ENCODE data around the gene OTUB2.

OTUB2 gene

DNA sequence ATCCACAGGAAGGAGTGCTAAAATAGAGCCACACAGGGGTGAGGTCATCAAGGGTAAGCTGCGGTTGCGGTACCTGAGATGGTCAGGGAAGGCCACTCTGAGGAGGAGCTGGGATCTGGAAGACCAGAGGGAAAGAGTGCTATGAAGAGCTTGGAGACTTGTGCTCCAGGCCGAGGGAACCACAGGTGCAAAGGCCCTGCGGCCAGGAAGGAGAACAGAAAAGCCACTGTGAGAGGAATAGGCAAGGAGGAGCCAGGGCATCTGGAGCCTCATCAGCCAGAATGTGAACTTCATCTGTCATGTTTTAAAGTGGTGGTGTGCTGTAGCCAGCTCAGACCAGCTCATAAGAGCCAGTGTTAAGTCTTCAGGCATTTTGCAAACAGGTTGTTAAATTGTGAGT, 34.5 kb upstream of the OTUB2 start:
- H3K9me2 ChIP-seq (ENCODE audit: low read depth, low read length): no peaks in the 10 kb centered on the region
- no peaks in the 10 kb centered on the region for H3K79me2 ChIP-seq (ENCODE audit: insufficient read depth, low read length)
- no peaks in the 10 kb centered on the region for H3K9me3 ChIP-seq (ENCODE audit: low read length)
- no peaks in the 10 kb centered on the region for H3F3A ChIP-seq (ENCODE audit: insufficient read depth, low read length)
- H3K9ac ChIP-seq (ENCODE audit: low read length): no peak overlapping the region
- H3K27ac ChIP-seq (ENCODE audit: low read depth, low read length, poor library complexity, severe bottlenecking): no peak overlapping the region
- no peaks in the 10 kb centered on the region for H3K27me3 ChIP-seq (ENCODE audit: insufficient read depth, low read length)
- H2AFZ ChIP-seq (ENCODE audit: low read length): no peak overlapping the region
- H3K36me3 ChIP-seq (ENCODE audit: insufficient read depth, low read length): no peaks in the 10 kb centered on the region
- H4K20me1 ChIP-seq (ENCODE audit: insufficient read depth, low read length): no peaks in the 10 kb centered on the region
- no peak for TF ChIP-seq EZH2 (IDR thresholded peaks at IDR 0.05; ENCODE audit: borderline replicate concordance, low read length)
- TF ChIP-seq, protein P1, sequence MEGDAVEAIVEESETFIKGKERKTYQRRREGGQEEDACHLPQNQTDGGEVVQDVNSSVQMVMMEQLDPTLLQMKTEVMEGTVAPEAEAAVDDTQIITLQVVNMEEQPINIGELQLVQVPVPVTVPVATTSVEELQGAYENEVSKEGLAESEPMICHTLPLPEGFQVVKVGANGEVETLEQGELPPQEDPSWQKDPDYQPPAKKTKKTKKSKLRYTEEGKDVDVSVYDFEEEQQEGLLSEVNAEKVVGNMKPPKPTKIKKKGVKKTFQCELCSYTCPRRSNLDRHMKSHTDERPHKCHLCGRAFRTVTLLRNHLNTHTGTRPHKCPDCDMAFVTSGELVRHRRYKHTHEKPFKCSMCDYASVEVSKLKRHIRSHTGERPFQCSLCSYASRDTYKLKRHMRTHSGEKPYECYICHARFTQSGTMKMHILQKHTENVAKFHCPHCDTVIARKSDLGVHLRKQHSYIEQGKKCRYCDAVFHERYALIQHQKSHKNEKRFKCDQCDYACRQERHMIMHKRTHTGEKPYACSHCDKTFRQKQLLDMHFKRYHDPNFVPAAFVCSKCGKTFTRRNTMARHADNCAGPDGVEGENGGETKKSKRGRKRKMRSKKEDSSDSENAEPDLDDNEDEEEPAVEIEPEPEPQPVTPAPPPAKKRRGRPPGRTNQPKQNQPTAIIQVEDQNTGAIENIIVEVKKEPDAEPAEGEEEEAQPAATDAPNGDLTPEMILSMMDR (IDR thresholded peaks at IDR 0.05; ENCODE audit: low read length): no peak
- H3K4me1 ChIP-seq (ENCODE audit: insufficient read depth, low read length, severe bottlenecking): no peaks in the 10 kb centered on the region
- H3K4me3 ChIP-seq (ENCODE audit: low read depth, low read length, poor library complexity, severe bottlenecking): no peak overlapping the region
- H3K4me2 ChIP-seq (ENCODE audit: low read length): no peak overlapping the region

- Histone ChIP-seq H4K20me1 (ENCODE audit: insufficient read depth, low read length) (no peaks in the 10 kb centered on the region), H3F3A (ENCODE audit: insufficient read depth, low read length) (no peaks in the 10 kb centered on the region), H3K27me3 (ENCODE audit: insufficient read depth, low read length) (no peaks in the 10 kb centered on the region), H3K9me3 (ENCODE audit: low read length) (no peaks in the 10 kb centered on the region), H3K4me1 (ENCODE audit: insufficient read depth, low read length, severe bottlenecking) (no peaks in the 10 kb centered on the region), H3K27ac (ENCODE audit: low read depth, low read length, poor library complexity, severe bottlenecking) (no peak overlapping the region), H3K79me2 (ENCODE audit: insufficient read depth, low read length) (no peaks in the 10 kb centered on the region), H3K9ac (ENCODE audit: low read length) (no peak overlapping the region), H3K9me2 (ENCODE audit: low read depth, low read length) (no peaks in the 10 kb centered on the region), H3K4me3 (ENCODE audit: low read depth, low read length, poor library complexity, severe bottlenecking) (no peak overlapping the region), H3K36me3 (ENCODE audit: insufficient read depth, low read length) (no peaks in the 10 kb centered on the region), H3K4me2 (ENCODE audit: low read length) (no peak overlapping the region), H2AFZ (ENCODE audit: low read length) (no peak overlapping the region)
- TF ChIP-seq, protein P1 (IDR thresholded peaks at IDR 0.05; ENCODE audit: low read length): no peak
- TF ChIP-seq EZH2 (IDR thresholded peaks at IDR 0.05; ENCODE audit: borderline replicate concordance, low read length): no peak
Measured at GRCh38 chr14:93993382-93993781, 32.8 kb upstream of the OTUB2 start.

DNA sequence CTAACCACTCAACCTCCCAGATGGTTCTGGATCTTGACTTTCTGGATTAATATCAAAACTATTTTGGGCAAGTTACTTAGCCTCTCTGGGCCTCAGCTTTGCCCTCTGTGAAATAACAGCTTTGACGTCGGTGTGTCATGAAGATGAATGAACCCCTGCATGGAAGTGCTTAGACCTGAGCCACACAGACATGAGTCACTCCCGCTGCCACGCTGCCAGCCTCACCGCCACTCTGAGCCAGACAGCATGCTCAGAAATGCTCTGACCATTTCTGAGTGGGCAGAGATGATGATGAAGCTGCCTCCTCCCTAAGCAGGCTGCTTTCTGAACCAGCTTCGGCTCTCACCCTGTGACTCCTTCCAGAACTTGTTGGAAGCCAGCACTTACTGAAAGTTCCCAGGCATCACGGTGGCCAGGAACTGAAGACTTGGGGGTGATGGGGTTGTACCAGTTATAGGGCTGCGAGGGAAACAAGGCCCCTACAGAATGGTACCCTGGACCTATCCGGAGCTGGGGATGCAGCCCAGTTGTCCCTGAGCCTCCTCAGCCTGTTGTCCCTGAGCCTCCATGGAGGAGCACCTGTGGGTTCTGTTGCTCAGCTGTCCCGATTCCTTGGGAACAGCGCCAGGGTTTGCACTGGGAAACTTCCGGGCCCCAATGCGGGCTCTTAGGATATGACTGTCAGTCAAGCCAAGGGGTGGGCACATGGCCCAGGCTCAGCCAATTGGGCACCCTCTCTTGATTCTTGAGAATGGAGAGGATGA, 31.0 kb upstream of the OTUB2 start:
- Histone ChIP-seq H4K20me1 (ENCODE audit: insufficient read depth, low read length) (no peaks in the 10 kb centered on the region), H3K4me3 (ENCODE audit: low read depth, low read length, poor library complexity, severe bottlenecking) (no peak overlapping the region), H3K79me2 (ENCODE audit: insufficient read depth, low read length) (no peaks in the 10 kb centered on the region), H3K4me2 (ENCODE audit: low read length) (no peak overlapping the region), H3K9ac (ENCODE audit: low read length) (no peak overlapping the region), H3K36me3 (ENCODE audit: insufficient read depth, low read length) (no peaks in the 10 kb centered on the region), H3K9me2 (ENCODE audit: low read depth, low read length) (no peaks in the 10 kb centered on the region), H3F3A (ENCODE audit: insufficient read depth, low read length) (no peaks in the 10 kb centered on the region), H2AFZ (ENCODE audit: low read length) (no peak overlapping the region), H3K9me3 (ENCODE audit: low read length) (no peaks in the 10 kb centered on the region), H3K27me3 (ENCODE audit: insufficient read depth, low read length) (no peaks in the 10 kb centered on the region), H3K4me1 (ENCODE audit: insufficient read depth, low read length, severe bottlenecking) (peaks cover 15% of the 10 kb centered on the region), H3K27ac (ENCODE audit: low read depth, low read length, poor library complexity, severe bottlenecking) (no peak overlapping the region)
- no peak for TF ChIP-seq EZH2 (IDR thresholded peaks at IDR 0.05; ENCODE audit: borderline replicate concordance, low read length)
- TF ChIP-seq, protein P1 (IDR thresholded peaks at IDR 0.05; ENCODE audit: low read length): no peak
